ENCODE results near the gene FAM3A. TPM values are rescaled to one million over a fixed set of nuclear protein-coding genes. Genes with fewer than 3 reads are reported as not detected.

The FAM3A gene
- total RNA-seq, 1 experiment from 2014 or later: 25.0 TPM

GRCh38 chrX:154502989-154503388 lies 13.0 kb downstream of the FAM3A start:
- Mint-ChIP-seq H3K4me3 (no peak overlapping the region), H3K9me3 (no peaks in the 10 kb centered on the region), H3K27ac (no peak overlapping the region), H3K4me1 (no peaks in the 10 kb centered on the region), H3K36me3 (no peaks in the 10 kb centered on the region), H3K27me3 (ENCODE audit: low read depth) (peaks cover 2% of the 10 kb centered on the region; the same call in 1 of the 2 replicates)
- no peak for DNase-seq (ENCODE audit: low spot score)
- TF ChIP-seq IRF2 (CRISPR knock-in tag; IDR thresholded peaks at IDR 0.05; ENCODE audit: borderline replicate concordance, low read depth) (no peak), ZNF416 (CRISPR knock-in tag; IDR thresholded peaks at IDR 0.05) (no peak), ELF4 (CRISPR knock-in tag; IDR thresholded peaks at IDR 0.05; ENCODE audit: low read depth) (no peak), MXD4 (CRISPR knock-in tag; IDR thresholded peaks at IDR 0.05; ENCODE audit: borderline replicate concordance) (no peak), ZNF425 (CRISPR knock-in tag; conservative IDR thresholded peaks at IDR 0.05) (no peak), ZBTB21 (CRISPR knock-in tag; IDR thresholded peaks at IDR 0.05; ENCODE audit: borderline replicate concordance) (no peak), AFF4 (CRISPR knock-in tag; IDR thresholded peaks at IDR 0.05; ENCODE audit: borderline replicate concordance) (no peak), ZNF121 (CRISPR knock-in tag; IDR thresholded peaks at IDR 0.05) (no peak), JUN (CRISPR knock-in tag; IDR thresholded peaks at IDR 0.05) (no peak), ATF3 (CRISPR knock-in tag; conservative IDR thresholded peaks at IDR 0.05) (no peak), CREB1 (CRISPR knock-in tag; IDR thresholded peaks at IDR 0.05) (no peak), GTF2I (CRISPR knock-in tag; conservative IDR thresholded peaks at IDR 0.05) (no peak), CBFB (CRISPR knock-in tag; IDR thresholded peaks at IDR 0.05; ENCODE audit: low read depth) (no peak), ZNF232 (CRISPR knock-in tag; IDR thresholded peaks at IDR 0.05) (no peak), TEAD1 (CRISPR knock-in tag; IDR thresholded peaks at IDR 0.05) (no peak), ETV6 (CRISPR knock-in tag; IDR thresholded peaks at IDR 0.05) (no peak), ZNF138 (CRISPR knock-in tag; conservative IDR thresholded peaks at IDR 0.05) (no peak)
- POLR2A ChIA-PET: interaction anchor here (0.7 kb wide), 1 partner anchor 140 kb away, joined by 9 read pairs; no protein-coding TSS in a partner anchor
- no peak for ATAC-seq
- CTCF ChIA-PET: interaction anchor here (1.3 kb wide), 1 partner anchor 12 kb away, joined by 4 read pairs; the partner anchor contains the start of gene SLC10A3

- POLR2A ChIA-PET: interaction anchor here (0.7 kb wide), 1 partner anchor 139 kb away, joined by 9 read pairs; no protein-coding TSS in a partner anchor
- H3K4me3 Mint-ChIP-seq: no peak overlapping the region
- CTCF ChIA-PET: interaction anchor here (0.6 to 1.3 kb wide), 2 partner anchors 11 to 204 kb away, joined by 3 to 4 read pairs; partner anchors contain the start of gene SLC10A3
- no peaks in the 10 kb centered on the region for H3K36me3 Mint-ChIP-seq
- no peak overlapping the region for H3K27ac Mint-ChIP-seq
- H3K27me3 Mint-ChIP-seq (ENCODE audit: low read depth): peaks cover 2% of the 10 kb centered on the region; the same call in 1 of the 2 replicates
- DNase-seq (ENCODE audit: low spot score): no peak
- no peaks in the 10 kb centered on the region for H3K4me1 Mint-ChIP-seq
- no peaks in the 10 kb centered on the region for H3K9me3 Mint-ChIP-seq
- ATAC-seq: no peak
- TF ChIP-seq NR3C1 (CRISPR knock-in tag; conservative IDR thresholded peaks at IDR 0.05; ENCODE audit: low read depth): no peak
- TF ChIP-seq SMAD3 (CRISPR knock-in tag; IDR thresholded peaks at IDR 0.05; ENCODE audit: borderline replicate concordance): no peak
- no peak for TF ChIP-seq AFF4 (CRISPR knock-in tag; IDR thresholded peaks at IDR 0.05; ENCODE audit: borderline replicate concordance)
- TF ChIP-seq MXD4 (CRISPR knock-in tag; IDR thresholded peaks at IDR 0.05; ENCODE audit: borderline replicate concordance): no peak
- no peak for TF ChIP-seq ZNF512 (CRISPR knock-in tag; IDR thresholded peaks at IDR 0.05; ENCODE audit: borderline replicate concordance)
- TF ChIP-seq TEAD1 (CRISPR knock-in tag; IDR thresholded peaks at IDR 0.05): no peak
- no peak for TF ChIP-seq KAT7 (CRISPR knock-in tag; IDR thresholded peaks at IDR 0.05; ENCODE audit: borderline replicate concordance)
- TF ChIP-seq IRF1 (CRISPR knock-in tag; IDR thresholded peaks at IDR 0.05): no peak
Measured at GRCh38 chrX:154502098-154502497, 13.9 kb downstream of the FAM3A start.
